Measurements from ENCODE around the gene TMC4.

Gene TMC4

DNA sequence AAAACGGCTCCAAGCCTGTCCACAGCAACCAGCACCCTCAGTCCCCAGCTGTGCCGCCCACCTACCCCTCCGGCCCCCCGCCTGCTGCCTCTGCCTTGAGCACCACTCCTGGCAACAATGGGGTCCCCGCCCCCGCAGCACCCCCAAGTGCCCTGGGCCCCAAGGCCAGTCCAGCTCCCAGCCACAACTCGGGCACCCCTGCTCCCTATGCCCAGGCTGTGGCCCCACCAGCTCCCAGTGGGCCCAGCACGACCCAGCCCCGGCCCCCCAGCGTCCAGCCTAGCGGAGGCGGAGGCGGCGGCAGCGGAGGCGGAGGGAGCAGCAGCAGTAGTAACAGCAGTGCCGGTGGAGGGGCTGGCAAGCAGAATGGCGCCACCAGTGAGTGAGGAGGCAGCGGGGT is 24.8 kb downstream of the TMC4 start:
- Mint-ChIP-seq H3K36me3 (peaks cover 59 to 62% of the 10 kb centered on the region in 2 donors), H3K4me3 (no peak overlapping the region), H3K27ac (no peak overlapping the region), H3K9me3 (no peaks in the 10 kb centered on the region), H3K4me1 (peaks cover 2 to 25% of the 10 kb centered on the region in 2 donors), H3K27me3 (no peaks in the 10 kb centered on the region)
- DNase-seq (no peak), ATAC-seq (replicated peaks) (no peak)

- peaks cover 60 to 66% of the 10 kb centered on the region in 2 donors for H3K36me3 Mint-ChIP-seq
- H3K27me3 Mint-ChIP-seq, result no peaks in the 10 kb centered on the region
- H3K4me3 Mint-ChIP-seq, result no peak overlapping the region
- no peak overlapping the region for H3K27ac Mint-ChIP-seq
- peaks cover 0 to 23% of the 10 kb centered on the region in 2 donors for H3K4me1 Mint-ChIP-seq
- ATAC-seq (replicated peaks) (no peak), DNase-seq (no peak)
- H3K9me3 Mint-ChIP-seq, result no peaks in the 10 kb centered on the region
Observed at GRCh38 chr19:54147676-54148075, 25.3 kb downstream of the TMC4 start.

GRCh38 chr19:54145541-54146158 is 27.3 kb downstream of the TMC4 start:
- peaks cover 12 to 41% of the 10 kb centered on the region in 2 donors for H3K4me1 Mint-ChIP-seq
- no peak overlapping the region for H3K27ac Mint-ChIP-seq
- H3K4me3 Mint-ChIP-seq, result no peak overlapping the region

DNA sequence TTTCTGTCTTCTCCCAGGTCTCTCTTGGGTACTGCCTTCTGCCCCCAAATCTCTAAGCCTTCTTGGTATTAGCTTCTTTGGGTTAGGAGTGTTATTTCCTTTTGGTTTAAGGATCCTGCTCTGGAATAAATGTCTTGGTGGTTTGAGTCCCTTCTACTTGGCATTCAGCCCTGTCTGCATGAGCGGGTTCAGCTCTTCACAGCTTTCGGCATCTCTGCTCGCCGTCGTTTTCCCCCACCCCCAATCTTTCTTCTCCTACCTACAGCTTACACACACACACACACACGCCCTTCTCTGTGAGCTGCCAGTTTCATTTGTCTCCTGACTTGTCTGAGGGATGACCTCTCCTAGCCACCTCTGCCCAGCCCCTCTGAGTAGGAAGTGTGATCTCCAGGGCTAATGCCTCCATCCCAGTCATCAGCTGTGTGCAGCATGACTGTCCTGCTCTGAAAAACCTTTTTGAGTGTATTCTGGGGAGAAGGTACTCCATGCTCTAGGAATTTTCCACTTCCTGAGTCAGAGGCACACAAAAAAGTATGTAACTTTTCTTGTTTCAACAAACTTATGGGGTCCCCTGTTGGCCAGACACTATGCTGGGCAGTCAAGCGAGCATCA is 30.7 kb downstream of the TMC4 start:
- no peaks in the 10 kb centered on the region for H3K9me3 Mint-ChIP-seq
- H3K27ac Mint-ChIP-seq, result peak overlapping the region; percentile 54
- no peak overlapping the region for H3K4me3 Mint-ChIP-seq
- no peaks in the 10 kb centered on the region for H3K27me3 Mint-ChIP-seq
- H3K36me3 Mint-ChIP-seq, result peaks cover 60 to 62% of the 10 kb centered on the region in 2 donors
- ATAC-seq (replicated peaks) (no peak), DNase-seq (no peak)
- H3K4me1 Mint-ChIP-seq, result peaks cover 26 to 56% of the 10 kb centered on the region in 2 donors

More at GRCh38 chr19:54145541-54146158, 27.3 kb downstream of the TMC4 start:
- Mint-ChIP-seq H3K9me3 (no peaks in the 10 kb centered on the region), H3K27me3 (no peaks in the 10 kb centered on the region), H3K36me3 (peaks cover 62 to 68% of the 10 kb centered on the region in 2 donors)
- no peak for DNase-seq
- no peak for ATAC-seq (replicated peaks)

DNA sequence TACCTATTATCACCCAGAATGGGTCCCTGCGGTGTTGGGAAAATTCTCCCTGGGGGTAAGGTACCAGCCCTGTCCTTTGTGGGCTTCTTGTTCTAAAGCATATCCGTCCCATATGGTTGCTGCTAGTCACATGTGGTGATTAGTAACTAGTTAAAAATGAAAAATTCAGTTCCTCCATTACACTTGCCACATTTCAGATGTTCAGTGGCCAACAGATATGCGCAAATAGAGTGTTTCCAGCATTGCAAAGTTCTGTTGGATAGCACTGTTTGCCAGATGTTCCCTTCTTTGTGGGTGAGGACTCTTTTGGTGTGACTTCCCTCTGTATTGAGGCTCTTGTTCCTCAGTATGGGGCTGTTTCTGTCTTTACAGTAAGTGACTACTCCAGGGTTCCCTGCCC is 31.6 kb downstream of the TMC4 start:
- Mint-ChIP-seq H3K27me3 (no peaks in the 10 kb centered on the region), H3K9me3 (no peaks in the 10 kb centered on the region), H3K4me3 (no peak overlapping the region), H3K36me3 (peaks cover 51 to 56% of the 10 kb centered on the region in 2 donors), H3K4me1 (peaks cover 30 to 58% of the 10 kb centered on the region in 2 donors), H3K27ac (no peak overlapping the region)
- ATAC-seq (replicated peaks) (no peak), DNase-seq (no peak)

DNA sequence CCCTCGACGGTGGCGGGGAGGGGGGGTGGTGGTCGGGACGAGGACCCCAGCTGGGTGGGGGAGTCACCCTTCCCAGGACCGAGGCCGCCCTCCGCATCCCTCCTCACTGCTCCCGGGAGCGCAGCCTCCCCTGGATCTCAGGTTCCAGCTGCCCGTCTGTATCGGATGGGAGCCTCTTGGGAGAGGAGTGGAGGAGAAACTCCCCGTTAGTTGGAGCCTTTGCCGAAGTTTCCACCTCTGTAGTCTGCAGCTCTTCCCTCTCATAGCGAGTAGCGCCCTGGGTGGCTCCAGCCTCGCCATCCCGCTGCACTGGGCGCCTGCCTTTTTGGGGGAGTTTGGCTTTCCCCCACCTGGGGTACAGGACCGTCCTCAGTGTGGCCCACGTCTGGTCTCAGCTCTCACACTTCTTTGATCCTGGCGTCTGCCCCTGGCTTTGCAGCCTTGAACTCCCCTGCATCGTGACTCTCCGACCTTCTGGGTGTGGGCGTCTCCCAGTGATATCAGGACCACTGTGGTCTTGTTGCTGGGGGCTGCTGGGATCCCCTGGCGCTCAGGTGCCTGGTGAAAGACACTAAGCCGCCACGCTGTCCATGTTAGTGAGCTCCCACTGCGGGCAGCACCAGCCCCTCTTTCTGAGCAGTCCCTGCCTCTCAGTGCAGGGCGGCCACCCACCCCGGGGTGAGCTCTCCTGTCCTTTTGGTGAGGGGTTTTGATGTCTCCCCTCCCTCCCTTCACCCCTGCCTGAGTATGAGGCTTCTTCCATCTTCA is 34.3 kb downstream of the TMC4 start:
- H3K9me3 Mint-ChIP-seq, result no peaks in the 10 kb centered on the region

DNA sequence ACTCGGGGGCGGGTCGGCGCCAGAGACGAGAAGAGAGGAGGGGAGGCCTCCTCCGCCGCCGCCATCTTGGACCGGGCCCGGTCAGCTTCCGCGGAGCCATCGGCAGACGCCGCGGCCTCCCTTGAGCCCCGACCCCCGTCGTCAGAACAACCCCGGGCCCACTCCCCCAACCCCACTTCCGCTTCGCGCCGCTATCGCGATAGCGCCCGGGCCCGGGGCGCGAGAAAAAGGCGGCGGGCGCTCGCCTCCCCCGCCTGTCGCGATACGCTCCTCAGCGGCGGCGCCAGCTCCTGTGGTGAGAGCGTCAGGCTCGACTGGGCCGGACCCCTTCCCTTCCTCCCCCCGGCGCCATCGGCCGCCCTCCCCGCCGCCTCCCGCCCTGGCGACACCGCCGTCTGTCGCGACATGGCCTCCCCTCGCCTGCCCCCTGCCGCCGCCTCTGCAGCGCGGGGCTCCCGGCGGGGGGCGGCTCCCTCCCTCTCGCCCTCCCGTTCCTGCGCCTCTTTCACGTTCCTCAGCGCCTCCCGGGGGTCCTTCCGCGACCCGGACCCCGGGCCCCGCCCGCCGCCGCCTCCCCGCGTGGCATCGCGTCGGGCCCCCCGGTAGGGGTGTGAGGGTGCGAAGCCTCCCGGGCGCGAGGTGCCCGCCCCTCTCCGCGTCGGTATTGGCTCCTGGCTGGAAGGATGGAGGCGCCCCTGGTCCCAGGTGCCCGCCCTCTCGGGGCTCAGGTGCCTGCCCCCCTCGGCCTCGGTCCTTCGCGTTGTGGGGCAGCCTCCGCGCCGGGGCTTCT is 35.1 kb downstream of the TMC4 start, which contains the start of gene CNOT3:
Gene CNOT3 (plus strand): TSS at position 64 of the 790 bp plus-strand sequence. CDS start 5,217 bp downstream, outside the sequence.
- Mint-ChIP-seq H3K9me3 (no peaks in the 10 kb centered on the region), H3K4me1 (peaks cover 36 to 52% of the 10 kb centered on the region in 2 donors), H3K36me3 (peaks cover 30 to 37% of the 10 kb centered on the region in 2 donors), H3K27me3 (no peaks in the 10 kb centered on the region), H3K4me3 (peak within 1 kb of the TSS; percentile 81 to 89), H3K27ac (peak within 1 kb of the TSS; percentile 95)
- DNase-seq (no peak), ATAC-seq (replicated peaks) (no peak)

More for the DNA sequence above, 34.3 kb downstream of the TMC4 start:
- Mint-ChIP-seq H3K36me3 (peaks cover 37 to 45% of the 10 kb centered on the region in 2 donors), H3K4me1 (peaks cover 36 to 58% of the 10 kb centered on the region in 2 donors), H3K4me3 (peak overlapping the region; percentile 81 to 89), H3K27ac (peak overlapping the region; percentile 95), H3K27me3 (no peaks in the 10 kb centered on the region)
- no peak for DNase-seq
- ATAC-seq (replicated peaks), result no peak

- H3K9me3 Mint-ChIP-seq, result no peaks in the 10 kb centered on the region
- peaks cover 22 to 29% of the 10 kb centered on the region in 2 donors for H3K36me3 Mint-ChIP-seq
- DNase-seq, result peak; percentile 100
- peak overlapping the region; percentile 92 for H3K27ac Mint-ChIP-seq
- no peaks in the 10 kb centered on the region for H3K27me3 Mint-ChIP-seq
- H3K4me3 Mint-ChIP-seq, result peak overlapping the region; percentile 81 to 85
- peak; percentile 85 for ATAC-seq (replicated peaks)
- peaks cover 31 to 48% of the 10 kb centered on the region in 2 donors for H3K4me1 Mint-ChIP-seq
Observed at GRCh38 chr19:54136864-54137698, 35.9 kb downstream of the TMC4 start.

GRCh38 chr19:54136086-54136863 is 36.7 kb downstream of the TMC4 start:
- H3K4me3 Mint-ChIP-seq, result peak overlapping the region; percentile 81 to 85
- DNase-seq, result no peak
- peaks cover 22 to 32% of the 10 kb centered on the region in 2 donors for H3K36me3 Mint-ChIP-seq
- H3K27ac Mint-ChIP-seq, result peak overlapping the region; percentile 92
- ATAC-seq (replicated peaks), result no peak
- H3K9me3 Mint-ChIP-seq, result no peaks in the 10 kb centered on the region
- no peaks in the 10 kb centered on the region for H3K27me3 Mint-ChIP-seq
- H3K4me1 Mint-ChIP-seq, result peaks cover 27 to 41% of the 10 kb centered on the region in 2 donors

- Mint-ChIP-seq H3K36me3 (peaks cover 13 to 33% of the 10 kb centered on the region in 2 donors), H3K27me3 (no peaks in the 10 kb centered on the region), H3K9me3 (no peaks in the 10 kb centered on the region), H3K4me1 (peaks cover 16 to 19% of the 10 kb centered on the region in 2 donors), H3K27ac (no peak overlapping the region), H3K4me3 (no peak overlapping the region)
- DNase-seq (no peak), ATAC-seq (replicated peaks) (no peak)
Observed at GRCh38 chr19:54133957-54134590, 38.9 kb downstream of the TMC4 start.

- Mint-ChIP-seq H3K4me1 (peaks cover 10 to 13% of the 10 kb centered on the region in 2 donors), H3K27me3 (no peaks in the 10 kb centered on the region), H3K27ac (no peak overlapping the region), H3K36me3 (peaks cover 14 to 33% of the 10 kb centered on the region in 2 donors), H3K9me3 (no peaks in the 10 kb centered on the region), H3K4me3 (no peak overlapping the region)
- DNase-seq, result no peak
- ATAC-seq (replicated peaks), result no peak
Observed at GRCh38 chr19:54133312-54133956, 39.5 kb downstream of the TMC4 start.

- H3K9me3 Mint-ChIP-seq, result no peaks in the 10 kb centered on the region
- no peak overlapping the region for H3K27ac Mint-ChIP-seq
- peaks cover 33 to 56% of the 10 kb centered on the region in 2 donors for H3K36me3 Mint-ChIP-seq
- H3K27me3 Mint-ChIP-seq, result no peaks in the 10 kb centered on the region
- peaks cover 0 to 2% of the 10 kb centered on the region in 2 donors for H3K4me1 Mint-ChIP-seq
- no peak for DNase-seq
- ATAC-seq (replicated peaks), result no peak
- H3K4me3 Mint-ChIP-seq, result no peak overlapping the region
Observed at GRCh38 chr19:54129617-54129996, 43.4 kb downstream of the TMC4 start.

Data from stimulated activated naive B cell treated with anti-CD40 and anti-IgM and Interleukin-4, amounts not matched to agents 10 μg/mL and 1 μg/mL and 100 μg/mL, for 72 hours (primary cell).